AG04449 (cell line): ENCODE measurements around the gene RIC8A.

Experiments
- CTCF ChIA-PET: fragments of 350-600 bp; formaldehyde crosslinking; extraction: SDS; loops from one replicate; lab custom pipeline; 2021; ENCODE audit warnings: antibody characterized with exemption; lab: Yijun Ruan, JAX
- POLR2A ChIA-PET: fragments of 400-600, 350-600 bp; formaldehyde crosslinking; extraction: SDS; loops from one replicate; lab custom pipeline; 2020; ENCODE audit warnings: antibody characterized with exemption, inconsistent platforms; lab: Yijun Ruan, JAX
- DNase-seq: peaks from one replicate; pipeline ENCODE4 v3.0.0-alpha.2; 2010; ENCODE audit warnings: low read depth, low spot score
- H3K4me3 ChIP-seq: 2 replicates; pipeline ENCODE4 v1.5.1; 2011; ENCODE audit warnings: low read depth, mild to moderate bottlenecking, control low read depth, low read length
- TF ChIP-seq, protein P1 (sequence below): IDR thresholded peaks from one replicate; pipeline ENCODE4 v1.5.1; 2011; ENCODE audit warnings: mild to moderate bottlenecking, moderate library complexity, low read length, control low read depth, inconsistent platforms; ENCODE audit not compliant: insufficient read depth; ENCODE audit errors: missing control alignments

The RIC8A gene

DNA sequence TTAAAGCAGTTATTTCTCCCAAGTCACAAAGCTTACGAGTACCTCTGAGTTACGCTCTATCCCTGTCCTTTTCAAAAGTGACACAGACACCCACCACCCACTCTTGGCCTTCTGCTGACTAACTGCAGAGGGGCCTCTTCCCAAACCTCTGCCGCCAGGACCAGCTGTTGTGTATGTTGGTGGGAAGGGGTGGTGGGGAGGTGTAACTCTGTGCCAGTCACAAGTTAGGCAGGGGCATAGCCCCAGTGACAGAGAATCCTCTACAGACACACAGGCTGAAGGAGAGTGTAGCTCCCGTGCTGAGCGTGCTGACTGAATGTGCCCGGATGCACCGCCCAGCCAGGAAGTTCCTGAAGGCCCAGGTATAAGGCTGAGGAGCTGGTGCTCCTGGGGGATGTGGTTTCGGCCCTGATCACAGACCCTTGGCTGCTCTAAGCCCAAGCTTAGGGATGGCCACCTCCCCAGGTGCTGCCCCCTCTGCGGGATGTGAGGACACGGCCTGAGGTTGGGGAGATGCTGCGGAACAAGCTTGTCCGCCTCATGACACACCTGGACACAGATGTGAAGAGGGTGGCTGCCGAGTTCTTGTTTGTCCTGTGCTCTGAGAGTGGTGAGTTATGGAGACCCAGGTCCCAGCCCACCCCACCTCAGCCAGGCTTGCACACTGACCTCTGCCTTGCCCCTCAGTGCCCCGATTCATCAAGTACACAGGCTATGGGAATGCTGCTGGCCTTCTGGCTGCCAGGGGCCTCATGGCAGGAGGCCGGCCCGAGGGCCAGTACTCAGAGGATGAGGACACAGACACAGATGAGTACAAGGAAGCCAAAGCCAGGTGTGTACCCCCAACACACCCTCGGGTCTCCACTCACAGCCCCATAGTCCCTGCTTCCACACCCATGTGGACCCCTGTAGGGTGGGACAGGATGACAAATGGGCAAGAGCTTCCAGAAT is 4.9 kb downstream of the RIC8A start:
- DNase-seq = no peak
- H3K4me3 ChIP-seq = no peak overlapping the region
- ChIA-PET CTCF (interaction anchor here (0.6 to 2.9 kb wide), 5 partner anchors 10 to 151 kb away, joined by 3 to 8 read pairs (median 4); no protein-coding TSS in a partner anchor), POLR2A (interaction anchor here (0.5 to 1.4 kb wide), 3 partner anchors 9 to 22 kb away, joined by 4 to 7 read pairs (median 6); no protein-coding TSS in a partner anchor)
- TF ChIP-seq, protein P1, sequence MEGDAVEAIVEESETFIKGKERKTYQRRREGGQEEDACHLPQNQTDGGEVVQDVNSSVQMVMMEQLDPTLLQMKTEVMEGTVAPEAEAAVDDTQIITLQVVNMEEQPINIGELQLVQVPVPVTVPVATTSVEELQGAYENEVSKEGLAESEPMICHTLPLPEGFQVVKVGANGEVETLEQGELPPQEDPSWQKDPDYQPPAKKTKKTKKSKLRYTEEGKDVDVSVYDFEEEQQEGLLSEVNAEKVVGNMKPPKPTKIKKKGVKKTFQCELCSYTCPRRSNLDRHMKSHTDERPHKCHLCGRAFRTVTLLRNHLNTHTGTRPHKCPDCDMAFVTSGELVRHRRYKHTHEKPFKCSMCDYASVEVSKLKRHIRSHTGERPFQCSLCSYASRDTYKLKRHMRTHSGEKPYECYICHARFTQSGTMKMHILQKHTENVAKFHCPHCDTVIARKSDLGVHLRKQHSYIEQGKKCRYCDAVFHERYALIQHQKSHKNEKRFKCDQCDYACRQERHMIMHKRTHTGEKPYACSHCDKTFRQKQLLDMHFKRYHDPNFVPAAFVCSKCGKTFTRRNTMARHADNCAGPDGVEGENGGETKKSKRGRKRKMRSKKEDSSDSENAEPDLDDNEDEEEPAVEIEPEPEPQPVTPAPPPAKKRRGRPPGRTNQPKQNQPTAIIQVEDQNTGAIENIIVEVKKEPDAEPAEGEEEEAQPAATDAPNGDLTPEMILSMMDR = no peak

DNA sequence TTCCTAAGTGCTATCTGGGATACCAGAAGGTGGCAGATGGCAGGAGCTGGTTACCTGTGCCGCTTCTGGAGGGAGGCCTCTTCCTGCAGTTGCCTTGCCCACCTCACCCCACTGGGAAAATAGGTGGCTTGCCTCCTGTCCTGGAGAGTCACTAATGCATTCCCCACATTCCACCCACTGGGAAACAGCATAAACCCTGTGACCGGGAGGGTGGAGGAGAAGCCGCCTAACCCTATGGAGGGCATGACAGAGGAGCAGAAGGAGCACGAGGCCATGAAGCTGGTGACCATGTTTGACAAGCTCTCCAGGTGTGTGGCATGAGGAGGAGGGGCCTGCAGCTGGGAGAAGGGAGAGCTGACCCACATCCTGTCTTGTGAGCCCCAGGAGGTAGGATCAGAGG is 5.6 kb downstream of the RIC8A start:
- TF ChIP-seq, protein P1 = no peak
- ChIA-PET POLR2A (interaction anchor here (1.0 kb wide), 1 partner anchor 17 kb away, joined by 6 read pairs; no protein-coding TSS in a partner anchor), CTCF (interaction anchor here (1.5 to 2.9 kb wide), 2 partner anchors 92 to 150 kb away, joined by 4 to 7 read pairs; no protein-coding TSS in a partner anchor)
- no peak overlapping the region for H3K4me3 ChIP-seq
- no peak for DNase-seq

DNA sequence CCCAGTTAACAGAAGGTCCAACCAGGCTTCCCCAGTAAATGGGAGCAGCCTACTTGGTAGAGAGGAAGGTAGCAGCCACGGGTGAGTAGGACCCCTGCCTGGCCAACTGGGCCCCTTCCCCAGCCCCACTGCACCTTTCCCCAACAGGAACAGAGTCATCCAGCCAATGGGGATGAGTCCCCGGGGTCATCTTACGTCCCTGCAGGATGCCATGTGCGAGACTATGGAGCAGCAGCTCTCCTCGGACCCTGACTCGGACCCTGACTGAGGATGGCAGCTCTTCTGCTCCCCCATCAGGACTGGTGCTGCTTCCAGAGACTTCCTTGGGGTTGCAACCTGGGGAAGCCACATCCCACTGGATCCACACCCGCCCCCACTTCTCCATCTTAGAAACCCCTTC is 6.6 kb downstream of the RIC8A start:
- no peak for DNase-seq
- H3K4me3 ChIP-seq = no peak overlapping the region
- ChIA-PET POLR2A (no interaction called here), CTCF (interaction anchor here (0.6 to 1.5 kb wide), 3 partner anchors 12 to 91 kb away, joined by 3 to 4 read pairs (median 3); no protein-coding TSS in a partner anchor)
- TF ChIP-seq, protein P1 = no peak

DNA sequence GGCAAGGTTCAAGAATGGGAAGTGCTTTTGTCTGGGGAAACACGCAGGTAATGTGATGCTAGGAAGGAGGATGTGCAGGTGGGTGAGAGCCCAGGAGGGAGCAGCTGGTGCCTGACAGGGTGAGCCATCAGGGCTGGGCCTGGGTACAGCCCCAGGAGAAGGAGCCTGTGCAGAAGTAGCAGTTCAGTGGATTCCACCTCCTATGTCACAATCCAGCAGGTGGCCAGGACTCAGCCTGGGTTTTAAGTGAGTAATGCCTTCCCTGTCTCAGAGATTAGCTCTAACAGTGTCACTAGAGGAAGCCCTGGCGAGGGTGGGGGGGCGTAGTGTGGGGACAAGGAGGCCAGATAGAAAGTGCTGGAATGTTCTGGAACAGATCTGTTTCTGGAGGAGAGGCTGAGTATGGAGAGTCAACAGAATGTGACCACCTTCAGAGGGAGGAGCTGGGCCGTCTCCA is 8.1 kb downstream of the RIC8A start:
- TF ChIP-seq, protein P1 = no peak
- ChIA-PET POLR2A (interaction anchor here (1.1 to 2.9 kb wide), 4 partner anchors 8 to 156 kb away, joined by 4 to 15 read pairs (median 4); partner anchors contain the start of genes BET1L, PSMD13, RIC8A and SIRT3), CTCF (interaction anchor here (0.9 to 2.0 kb wide), 5 partner anchors 12 to 233 kb away, joined by 3 to 10 read pairs (median 3); no protein-coding TSS in a partner anchor)
- DNase-seq = no peak
- no peak overlapping the region for H3K4me3 ChIP-seq

DNA sequence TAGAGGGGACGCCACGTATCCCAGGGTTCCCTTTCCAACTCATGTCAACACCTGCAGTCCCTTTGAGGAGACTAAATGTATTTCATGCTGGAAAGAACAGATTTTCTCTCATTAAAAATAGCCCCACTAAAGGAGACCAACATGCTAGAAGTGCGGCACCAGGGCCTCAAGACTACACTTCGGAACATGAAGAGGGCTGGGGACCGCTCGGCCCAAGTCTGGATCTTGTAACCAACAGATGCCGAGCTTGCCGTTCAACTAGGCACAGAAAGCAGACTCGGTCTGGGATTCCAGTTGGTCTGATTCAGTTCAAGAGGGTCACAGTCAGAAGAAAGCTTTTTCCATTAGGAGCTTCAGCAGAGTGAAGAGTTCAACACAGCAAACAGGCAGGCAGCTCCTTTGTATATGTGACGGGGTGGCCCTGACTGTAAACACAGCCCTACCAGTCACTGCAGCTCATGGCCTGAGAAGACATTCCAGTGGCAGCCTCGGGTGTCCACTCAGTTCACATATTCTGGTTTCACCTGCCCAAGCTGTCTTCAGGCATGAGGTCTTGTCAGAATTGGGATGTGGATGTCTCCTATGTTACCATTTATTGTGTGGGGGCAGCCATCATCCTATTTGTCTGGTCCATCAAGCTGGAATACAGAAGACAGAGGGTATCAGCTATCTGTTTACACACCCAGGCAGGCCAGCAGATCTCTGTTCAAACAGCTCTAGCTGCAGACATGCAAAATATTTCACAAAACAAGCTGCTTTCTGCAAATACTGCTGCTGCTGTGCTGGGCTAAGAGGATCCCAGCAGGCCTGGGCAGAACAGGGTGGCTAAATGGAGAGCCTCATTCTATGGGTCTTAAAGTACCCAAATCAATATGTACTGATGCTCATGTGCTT is 8.8 kb downstream of the RIC8A start:
- no peak for DNase-seq
- TF ChIP-seq, protein P1 = no peak
- ChIA-PET POLR2A (interaction anchor here (1.1 to 2.9 kb wide), 5 partner anchors 9 to 155 kb away, joined by 3 to 15 read pairs (median 4); partner anchors contain the start of genes BET1L, PSMD13, RIC8A and SIRT3), CTCF (interaction anchor here (1.3 to 2.0 kb wide), 4 partner anchors 12 to 232 kb away, joined by 3 to 10 read pairs (median 4); no protein-coding TSS in a partner anchor)
- no peak overlapping the region for H3K4me3 ChIP-seq
